ENCODE measurements around the gene RHOG.

Gene RHOG

GRCh38 chr11:3876613-3877012 is 35.9 kb upstream of the RHOG start:
- CTCF ChIA-PET = interaction anchor here (1.0 to 21.2 kb wide), 8 partner anchors 10 to 197 kb away, joined by 3 to 422 read pairs (median 6); partner anchors contain the start of genes RHOG and STIM1
- POLR2A ChIA-PET = no interaction called here
- no peak for TF ChIP-seq CTCF (IDR thresholded peaks at IDR 0.05; ENCODE audit: control extremely low read depth, extremely low read depth, low read depth, missing control alignments)
- no peak for DNase-seq (ENCODE audit: extremely low spot score)

GRCh38 chr11:3873712-3874349 is 33.1 kb upstream of the RHOG start:
- no peak for TF ChIP-seq CTCF (IDR thresholded peaks at IDR 0.05; ENCODE audit: control extremely low read depth, extremely low read depth, low read depth, missing control alignments)
- POLR2A ChIA-PET = no interaction called here
- DNase-seq (ENCODE audit: extremely low spot score) = no peak
- CTCF ChIA-PET = interaction anchor here (0.8 to 21.2 kb wide), 7 partner anchors 9 to 200 kb away, joined by 3 to 422 read pairs (median 6); partner anchors contain the start of genes PGAP2, RHOG and STIM1

GRCh38 chr11:3867209-3868091 is 26.7 kb upstream of the RHOG start:
- DNase-seq (ENCODE audit: extremely low spot score) = no peak
- ChIA-PET POLR2A (interaction anchor here (2.1 kb wide), 1 partner anchor 12 kb away, joined by 10 read pairs; the partner anchor contains the start of gene STIM1), CTCF (interaction anchor here (0.8 to 43.8 kb wide), 9 partner anchors 11 to 203 kb away, joined by 3 to 1411 read pairs (median 3); partner anchors contain the start of gene STIM1)

GRCh38 chr11:3866836-3867208 is 26.1 kb upstream of the RHOG start:
- CTCF ChIA-PET = interaction anchor here (1.3 to 43.8 kb wide), 6 partner anchors 11 to 203 kb away, joined by 3 to 1411 read pairs (median 20); partner anchors contain the start of gene STIM1
- POLR2A ChIA-PET = interaction anchor here (2.1 kb wide), 1 partner anchor 12 kb away, joined by 10 read pairs; the partner anchor contains the start of gene STIM1
- no peak for TF ChIP-seq CTCF (IDR thresholded peaks at IDR 0.05; ENCODE audit: control extremely low read depth, extremely low read depth, low read depth, missing control alignments)
- no peak for DNase-seq (ENCODE audit: extremely low spot score)

More at GRCh38 chr11:3867209-3868091, 26.7 kb upstream of the RHOG start:
- no peak for TF ChIP-seq CTCF (IDR thresholded peaks at IDR 0.05; ENCODE audit: control extremely low read depth, extremely low read depth, low read depth, missing control alignments)

- POLR2A ChIA-PET = interaction anchor here (2.1 kb wide), 1 partner anchor 11 kb away, joined by 10 read pairs; the partner anchor contains the start of gene STIM1
Measured at GRCh38 chr11:3866206-3866605, 25.4 kb upstream of the RHOG start.

More at GRCh38 chr11:3866206-3866605, 25.4 kb upstream of the RHOG start:
- no peak for DNase-seq (ENCODE audit: extremely low spot score)
- CTCF ChIA-PET = interaction anchor here (1.5 to 43.8 kb wide), 4 partner anchors 12 to 204 kb away, joined by 10 to 1411 read pairs (median 229); partner anchors contain the start of genes RHOG and STIM1
- no peak for TF ChIP-seq CTCF (IDR thresholded peaks at IDR 0.05; ENCODE audit: control extremely low read depth, extremely low read depth, low read depth, missing control alignments)

All from GM10248 (cell line).